GM12875 (cell line): ENCODE measurements around the gene PIP5K1B.

Experiments
- H3K4me3 ChIP-seq: one replicate; pipeline ENCODE4 v1.5.1; 2011; ENCODE audit warnings: low read depth, low read length, control low read depth
- TF ChIP-seq, protein P1 (sequence below): IDR thresholded peaks from 2 replicates; pipeline ENCODE4 v1.5.1; 2011; ENCODE audit warnings: low read depth, mild to moderate bottlenecking, control low read depth, inconsistent platforms, low read length, moderate library complexity, borderline replicate concordance; ENCODE audit not compliant: insufficient read depth

Gene PIP5K1B

DNA sequence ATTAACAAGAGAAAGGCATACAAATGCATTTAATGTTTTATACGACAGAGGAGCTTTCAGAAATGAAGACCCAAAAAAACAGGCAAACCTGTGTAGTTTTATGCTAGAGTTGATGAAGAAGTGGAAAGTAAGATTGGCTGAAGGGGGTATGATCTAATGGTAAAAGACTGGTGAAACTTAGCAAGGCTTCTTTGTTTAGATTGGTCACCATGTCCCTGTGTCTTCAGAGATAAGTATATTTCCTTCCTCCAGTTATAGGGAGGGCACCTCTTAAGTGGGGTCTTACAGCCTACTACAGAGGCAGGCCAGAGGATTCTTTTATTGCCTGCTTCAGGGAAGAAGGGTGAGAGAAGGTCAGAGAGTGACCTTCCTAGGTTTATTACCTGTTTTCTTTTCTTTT lies 252.4 kb downstream of the PIP5K1B start:
- H3K4me3 ChIP-seq: no peak overlapping the region
- TF ChIP-seq, protein P1, sequence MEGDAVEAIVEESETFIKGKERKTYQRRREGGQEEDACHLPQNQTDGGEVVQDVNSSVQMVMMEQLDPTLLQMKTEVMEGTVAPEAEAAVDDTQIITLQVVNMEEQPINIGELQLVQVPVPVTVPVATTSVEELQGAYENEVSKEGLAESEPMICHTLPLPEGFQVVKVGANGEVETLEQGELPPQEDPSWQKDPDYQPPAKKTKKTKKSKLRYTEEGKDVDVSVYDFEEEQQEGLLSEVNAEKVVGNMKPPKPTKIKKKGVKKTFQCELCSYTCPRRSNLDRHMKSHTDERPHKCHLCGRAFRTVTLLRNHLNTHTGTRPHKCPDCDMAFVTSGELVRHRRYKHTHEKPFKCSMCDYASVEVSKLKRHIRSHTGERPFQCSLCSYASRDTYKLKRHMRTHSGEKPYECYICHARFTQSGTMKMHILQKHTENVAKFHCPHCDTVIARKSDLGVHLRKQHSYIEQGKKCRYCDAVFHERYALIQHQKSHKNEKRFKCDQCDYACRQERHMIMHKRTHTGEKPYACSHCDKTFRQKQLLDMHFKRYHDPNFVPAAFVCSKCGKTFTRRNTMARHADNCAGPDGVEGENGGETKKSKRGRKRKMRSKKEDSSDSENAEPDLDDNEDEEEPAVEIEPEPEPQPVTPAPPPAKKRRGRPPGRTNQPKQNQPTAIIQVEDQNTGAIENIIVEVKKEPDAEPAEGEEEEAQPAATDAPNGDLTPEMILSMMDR: no peak

DNA sequence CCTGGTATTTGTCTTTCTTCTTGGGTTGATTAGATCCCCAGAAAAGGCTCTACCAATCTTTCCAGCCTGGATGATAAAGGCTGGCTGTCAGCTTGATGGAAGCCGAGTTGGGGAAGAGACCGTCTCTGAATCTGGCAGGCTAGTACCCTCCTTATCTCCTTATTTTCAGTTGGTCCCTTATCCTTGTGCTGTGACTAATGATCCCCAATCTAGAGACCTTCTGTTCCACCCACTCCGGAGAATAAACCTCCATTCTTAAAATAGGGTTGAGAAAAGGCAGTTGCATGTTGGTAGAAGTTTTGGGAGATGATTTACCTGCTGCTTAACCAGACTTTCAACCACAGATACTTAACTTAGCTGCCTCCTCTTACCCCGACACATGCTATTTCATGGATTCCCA lies 256.5 kb downstream of the PIP5K1B start:
- H3K4me3 ChIP-seq: no peak overlapping the region
- TF ChIP-seq, protein P1: no peak

DNA sequence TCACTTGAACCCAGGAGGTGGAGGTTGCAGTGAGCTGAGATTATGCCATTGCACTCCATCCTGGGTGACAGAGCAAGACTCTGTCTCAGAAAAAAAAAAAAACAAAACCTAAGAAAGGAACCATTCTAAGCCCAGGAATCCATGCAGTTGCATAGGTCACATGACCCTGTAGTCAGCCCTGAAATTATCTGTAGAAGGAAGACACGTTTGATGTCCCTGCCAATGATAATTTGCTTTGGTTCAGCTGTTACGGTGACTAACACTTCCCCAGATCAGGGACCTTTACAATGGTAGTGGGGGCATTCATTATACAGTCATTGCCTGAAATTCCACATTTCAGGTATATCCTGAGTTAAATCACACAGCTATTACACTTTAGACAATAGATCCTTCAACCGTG lies 258.4 kb downstream of the PIP5K1B start:
- H3K4me3 ChIP-seq: no peak overlapping the region

DNA sequence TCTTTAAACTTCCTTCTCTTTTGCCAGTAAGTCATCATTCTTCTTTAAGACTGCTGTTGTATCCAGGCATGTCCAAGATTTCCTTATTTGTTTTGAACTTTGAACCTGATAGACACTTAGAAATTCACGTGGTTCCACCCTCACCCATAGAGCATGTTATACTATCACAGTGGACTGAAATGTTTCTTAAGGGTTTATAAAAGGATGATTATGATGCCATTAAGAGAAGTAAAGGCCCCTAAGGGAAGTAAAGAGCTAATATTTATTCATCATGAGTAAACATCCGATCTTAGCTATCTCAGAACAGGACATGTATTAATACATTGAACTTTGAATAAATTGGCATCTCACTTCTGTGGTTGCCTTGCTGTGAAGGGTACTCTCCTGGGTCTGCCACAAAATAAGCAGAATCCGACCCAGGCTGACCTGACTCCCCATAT lies 259.1 kb downstream of the PIP5K1B start:
- H3K4me3 ChIP-seq: no peak overlapping the region
- TF ChIP-seq, protein P1: no peak

More for the DNA sequence above, 258.4 kb downstream of the PIP5K1B start:
- TF ChIP-seq, protein P1: no peak

DNA sequence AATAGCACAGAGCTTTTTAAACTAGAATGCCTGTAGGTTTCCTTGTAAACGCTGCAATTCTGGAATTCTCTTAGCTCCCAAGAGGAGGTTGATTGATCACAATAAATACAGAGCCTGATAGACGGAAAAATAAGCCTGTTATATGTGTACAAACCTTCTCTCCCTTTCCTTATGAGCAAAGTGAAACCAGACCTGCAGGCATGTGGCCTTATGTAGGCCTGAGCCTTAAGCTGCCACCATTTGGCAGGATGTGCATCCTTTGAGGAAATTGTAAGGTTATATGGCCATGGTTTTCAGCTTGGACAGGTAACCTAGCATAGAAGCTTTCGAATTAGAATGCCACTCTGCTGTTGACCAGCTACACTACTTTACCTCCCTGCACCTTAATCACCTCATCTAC lies 259.7 kb downstream of the PIP5K1B start:
- TF ChIP-seq, protein P1: no peak
- H3K4me3 ChIP-seq: no peak overlapping the region

DNA sequence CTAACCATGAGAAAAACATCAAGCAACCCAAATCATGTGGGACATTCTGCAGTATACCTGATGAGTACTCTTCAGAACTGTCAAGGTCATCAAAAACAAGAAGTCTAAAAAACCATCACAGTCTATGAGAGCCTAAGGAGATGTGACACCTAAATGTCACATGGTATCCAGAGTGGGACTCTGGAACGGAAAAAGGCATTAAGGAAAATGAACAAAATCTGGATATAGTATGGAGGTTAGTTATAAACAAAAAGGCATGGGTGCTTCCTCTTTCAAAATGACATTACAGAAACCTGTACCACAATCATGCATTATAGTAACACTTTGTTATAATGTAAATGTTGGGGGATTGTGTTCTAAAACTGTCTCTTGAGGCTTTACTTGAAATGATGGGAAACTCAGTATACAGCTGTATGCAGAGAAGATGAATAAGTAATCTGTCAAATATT lies 261.5 kb downstream of the PIP5K1B start:
- TF ChIP-seq, protein P1: no peak
- H3K4me3 ChIP-seq: no peak overlapping the region

DNA sequence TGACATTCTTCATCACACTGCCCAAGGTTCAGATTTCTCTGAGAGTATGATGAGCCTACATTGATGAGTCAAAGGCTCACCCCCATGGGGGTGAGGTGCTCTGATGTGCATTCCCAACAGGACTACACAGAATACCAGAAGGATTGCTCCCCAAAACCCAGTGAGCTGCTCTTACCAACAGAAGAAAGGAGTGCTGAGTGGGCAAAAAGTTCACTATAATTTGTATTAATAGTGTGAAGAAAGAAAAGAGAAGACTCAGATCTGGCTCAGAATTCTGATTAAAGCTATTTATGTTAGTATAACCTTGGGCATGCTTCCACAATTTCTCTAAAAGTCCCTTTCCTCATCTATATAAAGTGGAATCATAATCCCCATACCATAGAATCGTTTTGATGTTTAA lies 262.8 kb downstream of the PIP5K1B start:
- no peak overlapping the region for H3K4me3 ChIP-seq
- TF ChIP-seq, protein P1: no peak
